Measurements from ENCODE around the gene FRS2. TPM values are rescaled to one million over a fixed set of nuclear protein-coding genes. Genes with fewer than 3 reads are reported as not detected.

FRS2 gene
- total RNA-seq, 4 donors from 2014 or later = 46.6 to 64.7 (median 55.6) TPM

DNA sequence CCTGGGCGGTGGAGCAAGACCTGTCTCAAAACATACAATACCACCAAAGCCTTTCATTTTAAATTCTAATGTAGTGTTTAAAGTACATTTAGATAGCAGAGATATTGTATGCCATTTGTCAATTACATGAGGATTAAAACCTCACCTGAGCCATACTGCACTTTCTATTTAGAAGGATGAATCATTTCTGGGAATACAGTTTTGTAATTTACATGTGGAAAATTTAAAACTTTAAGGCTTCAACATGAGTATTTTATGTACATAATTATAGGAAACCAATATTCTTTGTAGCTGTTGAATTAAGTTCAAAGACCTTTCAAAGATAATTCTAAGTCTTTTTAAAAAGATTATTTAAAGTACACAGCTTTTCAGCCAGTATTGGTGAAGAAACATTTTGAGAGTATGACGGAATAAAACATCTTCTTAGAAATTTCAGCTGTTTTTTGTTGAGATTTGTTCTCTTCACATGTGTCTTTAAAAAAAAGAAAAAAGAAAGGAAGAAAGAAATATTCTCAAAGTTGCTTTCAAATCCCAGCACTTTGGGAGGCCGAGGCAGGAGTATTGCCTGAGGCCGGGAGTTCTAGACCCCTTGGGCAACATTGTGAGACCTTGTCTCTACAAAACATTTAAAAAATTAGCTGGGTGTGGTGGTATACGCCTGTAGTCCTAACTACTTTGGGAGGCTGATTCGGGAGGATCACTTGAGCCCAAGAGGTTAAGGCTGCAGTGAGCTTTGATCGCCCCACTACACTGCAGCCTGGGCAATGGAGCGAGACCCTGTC is 80.6 kb downstream of the FRS2 start:
- TF ChIP-seq, protein P1, sequence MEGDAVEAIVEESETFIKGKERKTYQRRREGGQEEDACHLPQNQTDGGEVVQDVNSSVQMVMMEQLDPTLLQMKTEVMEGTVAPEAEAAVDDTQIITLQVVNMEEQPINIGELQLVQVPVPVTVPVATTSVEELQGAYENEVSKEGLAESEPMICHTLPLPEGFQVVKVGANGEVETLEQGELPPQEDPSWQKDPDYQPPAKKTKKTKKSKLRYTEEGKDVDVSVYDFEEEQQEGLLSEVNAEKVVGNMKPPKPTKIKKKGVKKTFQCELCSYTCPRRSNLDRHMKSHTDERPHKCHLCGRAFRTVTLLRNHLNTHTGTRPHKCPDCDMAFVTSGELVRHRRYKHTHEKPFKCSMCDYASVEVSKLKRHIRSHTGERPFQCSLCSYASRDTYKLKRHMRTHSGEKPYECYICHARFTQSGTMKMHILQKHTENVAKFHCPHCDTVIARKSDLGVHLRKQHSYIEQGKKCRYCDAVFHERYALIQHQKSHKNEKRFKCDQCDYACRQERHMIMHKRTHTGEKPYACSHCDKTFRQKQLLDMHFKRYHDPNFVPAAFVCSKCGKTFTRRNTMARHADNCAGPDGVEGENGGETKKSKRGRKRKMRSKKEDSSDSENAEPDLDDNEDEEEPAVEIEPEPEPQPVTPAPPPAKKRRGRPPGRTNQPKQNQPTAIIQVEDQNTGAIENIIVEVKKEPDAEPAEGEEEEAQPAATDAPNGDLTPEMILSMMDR (IDR thresholded peaks at IDR 0.05; ENCODE audit: low read depth) = no peak

DNA sequence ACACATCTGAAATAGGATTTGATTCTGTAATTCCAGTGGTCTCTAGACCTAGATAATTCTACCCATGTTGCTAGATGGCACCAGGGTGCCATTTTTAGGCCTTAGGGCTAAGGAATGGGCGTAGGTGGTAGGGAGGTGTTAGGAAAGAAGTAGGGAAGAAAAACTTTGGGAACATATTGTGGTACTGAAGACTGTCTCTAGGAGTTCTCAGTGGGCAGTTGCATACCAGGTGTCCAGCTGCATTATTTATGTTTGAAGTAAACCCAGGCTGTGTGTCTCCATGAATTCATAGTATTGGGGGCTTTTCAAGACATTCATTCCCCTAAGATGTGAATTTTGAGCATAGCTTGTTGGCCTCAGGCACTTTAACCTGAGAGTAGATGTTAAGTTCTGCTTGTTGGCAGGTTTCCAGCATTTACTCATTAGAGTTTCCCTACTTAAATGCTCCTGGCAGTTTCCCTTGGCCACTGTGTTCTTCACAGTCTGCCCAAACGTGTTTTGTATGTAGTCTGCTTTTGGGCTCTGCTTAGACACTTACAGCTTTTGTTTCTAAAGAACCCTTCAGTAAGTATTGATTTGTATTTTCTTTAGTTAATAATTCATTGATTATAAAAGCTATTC is 83.5 kb downstream of the FRS2 start:
- TF ChIP-seq, protein P1 (IDR thresholded peaks at IDR 0.05; ENCODE audit: low read depth) = no peak

DNA sequence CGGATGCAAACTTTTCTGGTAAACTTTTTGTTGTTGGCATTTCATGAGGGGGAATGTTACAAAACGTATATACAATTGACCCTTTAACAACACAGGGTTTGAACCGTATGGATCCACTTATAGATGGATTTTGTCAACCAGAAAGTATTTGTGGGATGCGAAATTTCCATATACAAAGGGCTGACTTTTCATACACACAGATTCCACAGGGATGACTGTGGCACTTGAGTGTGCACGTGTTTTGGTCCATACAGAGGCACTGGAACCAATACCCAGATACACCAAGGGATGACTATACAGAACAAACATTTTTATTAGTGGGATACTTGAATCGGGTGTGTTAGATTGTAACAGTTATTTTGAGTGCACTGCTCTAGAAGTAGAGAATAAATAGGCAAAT is 85.3 kb downstream of the FRS2 start:
- TF ChIP-seq, protein P1 (IDR thresholded peaks at IDR 0.05; ENCODE audit: low read depth) = no peak

DNA sequence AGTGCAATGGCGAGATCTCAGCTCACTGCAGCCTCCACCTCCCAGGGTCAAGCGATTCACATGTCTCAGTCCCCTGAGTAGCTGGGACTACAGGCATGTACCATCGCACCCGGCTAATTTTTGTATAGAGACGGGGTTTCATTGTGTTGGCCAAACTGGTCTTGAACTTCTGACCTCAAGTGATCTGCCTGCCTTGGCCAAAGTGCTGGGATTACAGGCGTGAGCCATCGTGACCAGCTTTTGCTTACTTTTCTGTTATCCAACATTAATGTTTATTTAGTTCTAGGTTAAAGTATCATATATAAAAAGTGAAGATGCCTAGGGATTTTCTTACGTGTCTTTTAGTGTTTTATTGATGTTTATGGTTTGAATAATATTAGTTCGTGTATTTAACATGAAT is 86.2 kb downstream of the FRS2 start:
- TF ChIP-seq, protein P1 (IDR thresholded peaks at IDR 0.05; ENCODE audit: low read depth) = no peak

DNA sequence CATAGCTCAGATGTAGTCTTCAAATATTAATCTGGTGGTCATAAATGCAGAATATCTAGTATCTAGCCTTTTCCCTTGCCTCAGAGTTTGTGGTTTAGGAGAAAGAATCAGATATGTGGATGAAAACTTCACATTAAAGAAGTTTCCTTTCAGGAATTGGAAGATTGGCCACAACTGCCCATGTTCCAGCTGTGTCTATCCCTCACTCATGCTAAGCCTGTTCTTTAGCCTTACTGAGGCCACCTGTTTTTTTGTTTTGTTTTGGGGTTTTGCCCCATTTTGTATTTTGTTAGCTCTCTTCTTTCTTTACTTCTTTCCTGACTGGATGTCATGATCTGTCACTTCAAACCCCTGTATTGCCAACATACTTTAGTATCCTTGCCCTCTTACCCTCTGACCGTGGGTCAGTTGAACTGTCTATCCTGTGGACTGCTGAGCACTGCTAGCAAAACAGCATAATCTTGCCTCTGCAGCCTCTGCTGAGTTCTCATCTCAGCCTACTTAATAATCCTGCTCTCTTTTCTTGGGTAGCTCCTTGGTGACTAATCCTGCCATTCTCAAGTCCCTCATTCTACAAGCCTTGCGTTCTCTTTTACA is 93.1 kb downstream of the FRS2 start:
- TF ChIP-seq, protein P1 (IDR thresholded peaks at IDR 0.05; ENCODE audit: low read depth) = no peak

DNA sequence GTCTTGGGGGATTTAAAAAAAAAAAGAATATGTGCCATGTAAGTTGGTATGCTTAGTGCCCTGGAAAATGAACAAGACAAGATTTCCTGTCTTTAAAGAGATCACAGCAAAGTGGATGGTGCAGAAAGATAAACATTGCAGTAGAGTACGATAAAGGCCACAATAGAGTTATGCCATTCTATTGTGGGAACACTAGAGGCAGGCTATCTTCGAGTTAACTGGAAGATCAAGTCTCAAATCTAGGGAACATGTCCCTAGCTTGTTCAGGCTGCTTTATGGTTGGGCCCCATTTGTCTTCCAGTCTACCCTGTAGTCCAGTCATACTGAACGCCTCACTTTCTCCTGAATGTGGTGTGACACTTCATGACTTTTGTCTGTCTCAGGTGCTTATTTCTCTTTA is 96.4 kb downstream of the FRS2 start:
- TF ChIP-seq, protein P1 (IDR thresholded peaks at IDR 0.05; ENCODE audit: low read depth) = no peak

DNA sequence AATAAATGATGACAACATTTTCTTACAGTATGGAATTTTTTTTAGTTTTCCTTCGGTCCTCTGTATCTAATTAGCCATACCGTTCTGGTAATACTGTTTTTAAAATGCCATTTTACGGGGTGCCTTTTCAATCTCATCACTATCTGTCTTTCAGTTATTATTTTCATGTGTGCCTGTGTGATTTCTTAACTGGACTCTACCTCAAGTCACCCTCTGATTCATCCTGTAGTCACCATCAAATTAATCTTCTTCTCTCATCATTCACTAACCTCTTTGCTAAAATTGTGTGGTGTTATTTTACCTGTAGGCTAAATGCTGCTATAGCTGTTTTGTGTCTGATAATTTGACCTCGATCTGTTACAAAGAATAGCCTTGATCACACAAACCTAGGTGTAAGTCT is 99.0 kb downstream of the FRS2 start:
- TF ChIP-seq, protein P1 (IDR thresholded peaks at IDR 0.05; ENCODE audit: low read depth) = no peak
